OCI-LY1 (cell line): ENCODE measurements around the gene MTMR12.

ENCODE experiments used
- H2AFZ ChIP-seq: fragments of 200-600 bp; sonication (generic), shearing (Covaris generic); 2 replicates; pipeline ENCODE4 v1.6.0; 2014; ENCODE audit warnings: antibody characterized with exemption, mild to moderate bottlenecking, low read length
- H3F3A ChIP-seq: fragments of 200-600 bp; sonication (generic), shearing (Covaris generic); 2 replicates; pipeline ENCODE4 v1.6.0; 2014; ENCODE audit warnings: mild to moderate bottlenecking, antibody characterized with exemption, low read length, moderate library complexity; ENCODE audit not compliant: insufficient read depth
- H3K27ac ChIP-seq: fragments of 200-600 bp; sonication (generic); 2 replicates; pipeline ENCODE4 v1.5.1; 2014; ENCODE audit warnings: low read length, mixed run types, mild to moderate bottlenecking, low read depth; ENCODE audit not compliant: poor library complexity, severe bottlenecking
- H3K27me3 ChIP-seq: fragments of 200-600 bp; sonication (generic); 2 replicates; pipeline ENCODE4 v1.6.0; 2014; ENCODE audit warnings: antibody characterized with exemption, mild to moderate bottlenecking, low read length, moderate library complexity; ENCODE audit not compliant: insufficient read depth
- H3K36me3 ChIP-seq: fragments of 200-600 bp; sonication (generic); 2 replicates; pipeline ENCODE4 v1.6.1; 2014; ENCODE audit warnings: mild to moderate bottlenecking, antibody characterized with exemption, low read length, moderate library complexity, mixed read lengths; ENCODE audit not compliant: insufficient read depth
- H3K4me1 ChIP-seq: fragments of 200-600 bp; sonication (generic); 2 replicates; pipeline ENCODE4 v1.5.1; 2014; ENCODE audit warnings: mild to moderate bottlenecking, low read length, moderate library complexity; ENCODE audit not compliant: insufficient read depth, severe bottlenecking
- H3K4me2 ChIP-seq: fragments of 200-600 bp; sonication (generic), shearing (Covaris generic); 2 replicates; pipeline ENCODE4 v1.6.1; 2014; ENCODE audit warnings: low read length
- H3K4me3 ChIP-seq: fragments of 200-600 bp; sonication (generic); 2 replicates; pipeline ENCODE4 v1.5.1; 2014; ENCODE audit warnings: low read length, low read depth, mild to moderate bottlenecking, mixed read lengths; ENCODE audit not compliant: poor library complexity, severe bottlenecking
- H3K79me2 ChIP-seq: fragments of 200-600 bp; shearing (Covaris generic); 2 replicates; pipeline ENCODE4 v1.6.1; 2016; ENCODE audit warnings: mixed run types, low read length, mixed read lengths; ENCODE audit not compliant: insufficient read depth
- H3K9ac ChIP-seq: fragments of 200-600 bp; sonication (generic), shearing (Covaris generic); 2 replicates; pipeline ENCODE4 v1.6.1; 2014; ENCODE audit warnings: mild to moderate bottlenecking, low read length, mixed read lengths
- H3K9me2 ChIP-seq: fragments of 200-600 bp; sonication (generic), shearing (Covaris generic); 2 replicates; pipeline ENCODE4 v1.6.1; 2014; ENCODE audit warnings: low read depth, mild to moderate bottlenecking, low read length, mixed read lengths
- H3K9me3 ChIP-seq: fragments of 200-600 bp; shearing (Covaris generic); 2 replicates; pipeline ENCODE4 v1.6.1; 2014; ENCODE audit warnings: low read length, mixed read lengths
- H4K20me1 ChIP-seq: fragments of 200-600 bp; sonication (generic), shearing (Covaris generic); 2 replicates; pipeline ENCODE4 v1.6.0; 2016; ENCODE audit warnings: mild to moderate bottlenecking, low read length; ENCODE audit not compliant: insufficient read depth
- EZH2 ChIP-seq: fragments of 200-600 bp; sonication (generic), shearing (Covaris generic); IDR thresholded peaks from 2 replicates; pipeline ENCODE4 v1.8.0; 2017; ENCODE audit warnings: borderline replicate concordance, mixed run types, mild to moderate bottlenecking, antibody characterized with exemption, low read length, moderate library complexity, mixed read lengths
- TF ChIP-seq, protein P1 (sequence below): fragments of 200-600 bp; sonication (generic), shearing (Covaris generic); IDR thresholded peaks from 2 replicates; pipeline ENCODE4 v1.5.1; 2017; ENCODE audit warnings: mild to moderate bottlenecking, antibody characterized with exemption, low read length, moderate library complexity, mixed read lengths

Gene MTMR12

DNA sequence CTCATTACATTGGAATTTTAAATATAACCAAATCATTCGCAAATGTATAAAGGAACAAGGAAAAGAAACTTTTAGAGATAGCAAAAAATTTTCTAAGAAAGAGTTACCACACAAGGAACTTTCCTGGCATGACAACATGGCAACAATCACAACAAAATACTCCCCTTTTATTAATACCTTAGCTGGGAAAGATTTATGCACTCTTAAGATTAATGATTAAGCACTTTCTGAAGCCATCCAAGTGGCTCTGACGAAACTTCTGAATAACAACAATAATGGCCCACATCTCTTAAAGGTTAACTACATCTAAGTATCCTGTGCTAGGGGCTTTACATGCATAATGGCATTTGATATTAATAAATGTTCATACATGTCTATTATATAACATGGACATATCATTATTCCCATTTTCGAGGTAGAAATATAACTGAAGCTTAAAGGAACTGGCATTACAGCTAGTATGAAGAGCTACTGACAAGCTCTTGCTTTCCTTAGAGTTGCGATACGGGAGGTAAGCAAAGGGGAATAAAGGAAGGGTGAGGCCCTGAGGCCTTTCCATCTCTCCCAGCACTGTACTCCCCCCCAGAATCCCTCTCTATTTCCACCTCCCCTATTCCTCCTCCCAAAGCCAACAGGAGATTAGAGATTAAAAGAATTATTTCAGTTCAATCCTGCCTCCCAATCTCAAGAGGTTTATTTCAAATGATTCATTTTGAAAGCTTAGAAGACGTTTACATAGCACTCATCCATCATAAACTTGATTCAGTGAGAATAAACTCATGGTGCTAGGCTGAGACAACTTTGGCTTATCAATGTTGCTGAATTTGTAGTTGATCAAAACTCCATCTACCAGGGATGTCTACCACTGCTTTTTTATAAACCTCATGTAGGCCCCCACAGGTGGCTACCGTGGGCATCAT, 9.6 kb downstream of the MTMR12 start:
- Histone ChIP-seq H3K4me2 (no peak overlapping the region), H3F3A (no peaks in the 10 kb centered on the region), H3K4me3 (no peak overlapping the region), H3K79me2 (peaks cover 67% of the 10 kb centered on the region), H2AFZ (no peak overlapping the region), H3K9ac (no peak overlapping the region), H3K27me3 (no peaks in the 10 kb centered on the region), H3K9me3 (no peaks in the 10 kb centered on the region), H3K36me3 (0 out of 2 replicates have a peak, but pooled peaks cover 5% of the 10 kb centered on the region), H3K9me2 (no peaks in the 10 kb centered on the region), H3K27ac (no peak overlapping the region), H4K20me1 (no peaks in the 10 kb centered on the region), H3K4me1 (peaks cover 67% of the 10 kb centered on the region)
- TF ChIP-seq EZH2: no peak
- TF ChIP-seq, protein P1, sequence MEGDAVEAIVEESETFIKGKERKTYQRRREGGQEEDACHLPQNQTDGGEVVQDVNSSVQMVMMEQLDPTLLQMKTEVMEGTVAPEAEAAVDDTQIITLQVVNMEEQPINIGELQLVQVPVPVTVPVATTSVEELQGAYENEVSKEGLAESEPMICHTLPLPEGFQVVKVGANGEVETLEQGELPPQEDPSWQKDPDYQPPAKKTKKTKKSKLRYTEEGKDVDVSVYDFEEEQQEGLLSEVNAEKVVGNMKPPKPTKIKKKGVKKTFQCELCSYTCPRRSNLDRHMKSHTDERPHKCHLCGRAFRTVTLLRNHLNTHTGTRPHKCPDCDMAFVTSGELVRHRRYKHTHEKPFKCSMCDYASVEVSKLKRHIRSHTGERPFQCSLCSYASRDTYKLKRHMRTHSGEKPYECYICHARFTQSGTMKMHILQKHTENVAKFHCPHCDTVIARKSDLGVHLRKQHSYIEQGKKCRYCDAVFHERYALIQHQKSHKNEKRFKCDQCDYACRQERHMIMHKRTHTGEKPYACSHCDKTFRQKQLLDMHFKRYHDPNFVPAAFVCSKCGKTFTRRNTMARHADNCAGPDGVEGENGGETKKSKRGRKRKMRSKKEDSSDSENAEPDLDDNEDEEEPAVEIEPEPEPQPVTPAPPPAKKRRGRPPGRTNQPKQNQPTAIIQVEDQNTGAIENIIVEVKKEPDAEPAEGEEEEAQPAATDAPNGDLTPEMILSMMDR: no peak

DNA sequence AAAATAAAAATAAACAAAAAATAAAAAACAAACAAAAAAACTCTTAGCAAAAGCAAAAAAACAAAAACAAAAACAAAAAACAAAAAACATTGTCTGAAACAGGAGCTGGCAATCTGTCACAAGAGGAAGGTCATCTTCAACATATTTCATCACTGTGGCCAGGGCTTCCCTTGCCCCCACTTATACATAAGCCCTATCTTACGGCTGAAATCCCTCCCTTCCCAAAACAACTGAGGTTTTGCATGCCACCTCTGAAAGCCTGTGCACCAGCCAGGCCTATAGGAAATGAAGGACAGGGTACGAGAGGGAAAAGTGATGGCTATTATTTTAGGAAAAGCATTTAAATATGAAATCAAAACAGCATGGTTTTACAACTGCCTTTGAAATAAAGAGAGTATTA, 10.8 kb downstream of the MTMR12 start:
- H3K9ac ChIP-seq: no peak overlapping the region
- H3K79me2 ChIP-seq: peaks cover 66% of the 10 kb centered on the region

DNA sequence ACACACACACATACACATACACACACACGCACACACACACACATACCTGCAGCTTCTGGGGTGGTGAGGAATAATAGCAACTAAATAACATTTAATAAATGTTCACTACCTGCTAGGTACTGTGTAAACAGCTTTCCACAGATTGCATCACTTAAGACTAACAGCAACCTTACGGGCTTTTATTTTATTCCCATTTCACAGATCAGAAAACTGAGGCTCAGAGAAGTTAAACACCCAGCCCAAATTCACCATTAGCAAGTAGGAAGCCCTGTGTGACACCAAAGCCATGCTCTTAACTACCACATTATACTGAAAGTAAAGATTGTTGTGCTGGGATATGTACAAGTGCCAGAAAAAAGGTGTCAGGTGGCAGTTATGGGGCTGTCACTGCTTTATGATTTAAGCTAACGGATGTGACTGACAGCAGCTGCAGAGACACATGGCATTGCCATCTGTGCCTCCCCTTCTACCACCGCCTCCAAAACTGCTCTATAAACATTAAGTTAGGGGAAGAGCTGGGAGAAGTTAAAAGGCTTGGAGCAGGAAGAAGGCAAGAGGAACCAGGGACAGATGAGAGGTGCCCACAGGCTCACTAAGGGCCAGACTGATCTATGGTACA, 13.6 kb downstream of the MTMR12 start:
- peak overlapping the region; percentile 1; the same call in 1 of the 2 replicates for H3K4me2 ChIP-seq
- no peaks in the 10 kb centered on the region for H3K9me2 ChIP-seq

More for the DNA sequence above, 10.8 kb downstream of the MTMR12 start:
- Histone ChIP-seq H3K4me2 (no peak overlapping the region), H3K9me3 (no peaks in the 10 kb centered on the region), H4K20me1 (no peaks in the 10 kb centered on the region), H3K9me2 (no peaks in the 10 kb centered on the region), H3K36me3 (peaks cover 4% of the 10 kb centered on the region; the same call in 1 of the 2 replicates), H3K4me3 (no peak overlapping the region), H3K27ac (no peak overlapping the region), H2AFZ (no peak overlapping the region), H3F3A (no peaks in the 10 kb centered on the region), H3K4me1 (peaks cover 67% of the 10 kb centered on the region), H3K27me3 (no peaks in the 10 kb centered on the region)
- TF ChIP-seq, protein P1: no peak
- no peak for TF ChIP-seq EZH2

More for the DNA sequence above, 13.6 kb downstream of the MTMR12 start:
- Histone ChIP-seq H3K9me3 (no peaks in the 10 kb centered on the region), H3K36me3 (peaks cover 25% of the 10 kb centered on the region), H3K27ac (peak overlapping the region; percentile 25), H2AFZ (no peak overlapping the region), H3K79me2 (peaks cover 51% of the 10 kb centered on the region), H3F3A (no peaks in the 10 kb centered on the region), H3K4me3 (no peak overlapping the region), H3K27me3 (no peaks in the 10 kb centered on the region), H3K4me1 (peaks cover 46% of the 10 kb centered on the region), H3K9ac (no peak overlapping the region), H4K20me1 (no peaks in the 10 kb centered on the region)
- TF ChIP-seq EZH2: no peak
- TF ChIP-seq, protein P1: no peak
